Epithelial cell of prostate (primary cell): Measurements from ENCODE around the gene PRKCA.

ENCODE experiments used
- DNase-seq: peaks from one replicate; pipeline ENCODE4 v3.0.0-alpha.2; 2011; ENCODE audit warnings: low read depth, low spot score
- H3K27ac ChIP-seq: fragments of 450-650 bp; 2 replicates; pipeline ENCODE4 v1.5.1; 2017; ENCODE audit warnings: mild to moderate bottlenecking

PRKCA gene

DNA sequence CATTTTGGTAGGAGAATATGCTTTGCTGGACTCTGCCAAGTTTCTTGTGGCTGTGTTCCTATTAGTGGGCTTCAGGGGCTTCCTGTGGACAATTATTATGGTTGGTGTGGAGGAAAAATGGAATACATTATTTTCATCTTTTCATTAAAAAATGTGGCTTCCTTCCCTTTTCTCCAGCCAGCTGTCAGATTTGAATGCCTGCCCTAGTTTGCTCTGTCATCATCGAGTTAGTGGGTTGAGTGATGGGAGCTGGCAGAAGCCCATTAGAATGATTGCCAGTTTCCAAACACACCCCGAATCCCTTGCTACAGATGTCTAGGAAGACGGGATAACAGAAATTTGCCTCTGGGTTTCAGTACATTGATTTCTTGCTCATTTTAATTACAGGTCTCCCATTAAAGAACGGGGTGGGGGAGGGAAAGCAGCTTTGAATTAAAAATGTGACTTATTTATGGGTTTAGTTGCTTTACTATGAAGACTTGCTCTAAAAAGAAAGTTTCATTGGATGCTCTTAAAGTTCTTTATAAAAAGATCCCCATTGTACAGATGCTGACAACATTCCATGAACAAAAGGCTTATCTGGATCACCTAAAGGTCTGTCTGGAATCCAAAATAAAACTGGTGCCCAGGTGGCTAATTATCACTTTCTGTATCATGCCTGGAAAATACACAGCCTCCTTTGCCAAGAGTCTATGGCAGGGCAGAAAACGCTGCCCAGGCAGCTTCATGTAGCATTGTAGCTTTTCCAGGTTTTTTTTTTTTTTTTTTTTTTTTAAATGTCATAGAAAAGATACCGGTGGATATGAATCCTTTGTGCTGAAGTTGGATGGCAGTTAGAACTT lies 103.6 kb downstream of the PRKCA start:
- no peak for DNase-seq
- H3K27ac ChIP-seq = no peak overlapping the region

DNA sequence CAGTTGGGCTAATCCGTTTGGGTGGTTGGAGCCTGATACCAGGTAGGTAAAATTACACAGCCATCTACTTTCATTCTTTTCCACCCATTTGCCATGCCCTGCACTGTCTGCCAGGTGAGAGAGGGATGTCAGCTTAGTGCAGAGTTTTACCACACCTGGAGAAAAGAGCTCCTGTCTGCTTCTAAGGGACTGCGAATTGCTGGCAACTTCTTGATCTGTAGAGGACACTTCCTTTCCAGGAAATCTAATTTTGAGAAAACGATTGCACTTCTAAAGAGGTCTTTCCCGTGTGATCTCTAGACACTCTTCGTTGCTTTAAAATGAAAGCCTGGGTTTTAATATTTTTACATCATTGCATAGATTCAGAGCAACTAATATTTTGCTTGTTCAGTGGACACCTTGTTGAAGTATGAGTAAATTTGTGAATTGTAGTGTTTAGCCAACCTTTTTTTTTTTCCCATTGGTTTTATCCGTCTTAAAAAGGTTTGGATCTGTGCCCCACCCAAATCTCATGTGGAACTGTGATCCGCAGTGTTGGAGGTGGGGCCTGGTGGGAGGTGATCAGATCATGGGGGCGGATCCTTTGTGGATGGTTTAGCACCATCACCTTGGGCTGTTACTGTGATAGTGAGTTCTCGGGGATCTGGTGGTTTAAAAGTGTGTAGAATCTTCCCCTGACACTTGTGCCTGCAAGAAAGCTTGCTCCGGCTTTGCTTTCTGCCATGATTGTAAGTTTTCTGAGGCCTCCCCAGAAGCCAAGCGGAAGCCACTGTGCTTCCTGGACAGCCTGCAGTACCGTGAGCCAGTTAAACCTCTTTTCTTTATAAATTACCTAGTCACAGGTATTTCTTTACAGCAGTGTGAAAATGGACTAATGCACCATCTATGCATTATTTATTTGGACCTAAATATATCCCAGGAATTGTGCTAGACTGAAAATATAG lies 104.6 kb downstream of the PRKCA start:
- H3K27ac ChIP-seq = no peak overlapping the region
- no peak for DNase-seq

DNA sequence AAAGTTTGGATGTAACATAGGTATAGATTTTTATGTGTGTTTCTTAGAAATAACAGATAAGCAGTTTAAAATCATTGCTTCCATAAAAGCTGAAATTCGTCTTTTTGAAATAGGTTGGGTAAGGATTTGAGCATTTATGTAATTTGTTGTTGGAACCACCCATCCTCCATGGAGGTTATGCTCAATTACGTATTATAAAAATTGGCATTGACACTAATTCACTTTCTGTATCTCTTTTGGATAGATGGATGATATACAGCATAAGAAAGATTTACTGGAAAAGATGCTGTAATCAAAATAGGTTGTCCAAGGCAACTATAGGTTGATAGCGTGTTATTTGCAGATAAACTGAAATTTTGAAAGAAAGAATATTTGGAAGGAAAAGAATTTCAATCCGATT lies 105.5 kb downstream of the PRKCA start:
- no peak overlapping the region for H3K27ac ChIP-seq
- DNase-seq = no peak

DNA sequence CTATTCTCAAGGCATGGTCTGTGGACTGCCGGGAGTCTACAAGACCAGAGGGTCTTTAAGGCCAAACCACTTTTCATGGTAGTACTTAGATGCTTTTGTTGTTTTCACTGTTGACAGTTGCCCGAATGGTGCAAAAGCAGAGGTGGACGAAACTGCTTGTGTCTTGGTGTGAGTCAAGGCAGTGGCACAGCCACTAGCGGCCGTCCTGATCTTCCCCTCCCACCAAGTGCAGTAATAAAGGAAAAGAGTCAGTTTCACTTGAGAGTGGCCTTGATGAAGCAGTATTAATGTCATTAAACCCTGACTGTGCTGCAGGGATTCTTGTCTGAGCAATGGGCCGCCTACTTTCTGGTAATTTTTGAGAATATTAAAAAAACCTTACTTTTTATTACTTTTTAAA lies 109.1 kb downstream of the PRKCA start:
- DNase-seq = no peak
- no peak overlapping the region for H3K27ac ChIP-seq

DNA sequence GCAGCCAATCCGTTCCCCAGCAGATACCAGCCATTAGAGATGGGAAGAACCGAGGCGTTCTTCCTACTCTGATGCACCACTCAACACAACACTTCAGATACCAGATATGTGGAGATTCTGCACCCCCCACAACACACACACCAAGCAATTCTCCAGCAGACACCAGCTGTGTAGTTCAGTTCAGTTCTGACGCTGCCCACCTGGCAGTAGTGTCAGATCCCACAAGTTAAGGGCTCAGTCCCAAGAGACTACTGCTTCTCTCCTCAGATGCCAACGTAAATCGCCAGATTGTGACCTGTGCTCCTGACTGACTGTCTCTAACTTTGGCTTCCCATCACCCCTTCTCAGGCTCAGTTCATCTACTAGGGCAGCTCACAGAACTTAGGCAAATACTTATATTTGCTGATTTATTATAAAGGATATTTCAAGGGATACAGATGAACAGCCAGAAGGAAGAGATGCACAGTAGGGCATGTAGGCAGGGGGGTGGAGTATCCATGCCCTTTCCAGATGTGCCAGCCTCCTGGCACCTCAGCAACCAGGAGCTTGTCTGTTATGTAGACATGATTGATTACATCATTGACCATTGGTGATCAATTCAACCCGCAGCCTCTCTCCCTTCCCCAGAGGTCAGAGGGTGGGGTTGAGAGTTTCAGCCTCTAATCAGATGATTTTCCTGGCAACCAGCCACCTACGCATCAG lies 110.6 kb downstream of the PRKCA start:
- no peak overlapping the region for H3K27ac ChIP-seq
- DNase-seq = no peak

DNA sequence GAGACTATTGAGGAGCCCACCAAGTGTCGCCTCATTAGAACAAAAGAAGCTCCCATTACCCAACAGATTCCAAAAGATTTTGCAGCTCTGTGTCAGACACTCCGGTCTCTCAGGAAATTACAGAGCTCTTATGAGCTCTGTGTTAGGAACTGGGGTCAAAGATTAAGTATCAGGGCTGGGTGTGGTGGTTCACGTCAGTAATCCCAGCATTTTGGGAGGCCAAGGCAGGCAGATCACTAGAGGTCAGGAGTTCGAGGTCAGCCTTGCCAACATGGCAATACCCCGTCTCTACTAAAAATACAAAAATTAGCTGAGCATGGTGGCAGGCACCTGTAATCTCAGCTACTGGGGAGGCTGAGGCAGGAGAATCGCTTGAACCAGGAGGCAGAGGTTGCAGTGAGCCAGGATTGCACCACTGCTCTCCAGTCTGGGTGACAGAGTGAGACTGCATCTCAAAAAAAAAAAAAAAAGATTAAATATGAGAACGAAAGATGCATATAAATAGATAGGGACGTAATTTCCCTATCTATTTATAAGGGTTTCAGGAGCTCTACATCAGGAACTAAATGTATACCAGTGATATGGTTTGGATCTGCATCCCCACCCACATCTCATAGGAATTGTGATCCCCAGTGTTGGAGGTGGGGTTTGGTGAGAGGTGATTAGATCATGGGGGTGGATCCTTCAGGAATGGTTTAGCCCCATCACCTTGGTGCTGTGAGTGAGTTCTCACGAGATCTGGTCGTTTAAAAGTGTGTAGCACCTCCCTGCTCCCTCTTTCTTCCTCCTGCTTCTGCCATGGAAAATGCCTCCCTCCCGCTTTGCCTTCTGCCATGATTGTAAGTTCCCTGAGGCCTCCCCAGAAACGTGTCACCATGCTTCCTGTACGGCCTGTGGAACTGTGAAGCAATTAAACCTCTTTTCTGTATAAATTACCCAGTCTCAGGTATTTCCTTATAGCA lies 111.4 kb downstream of the PRKCA start:
- no peak overlapping the region for H3K27ac ChIP-seq
- no peak for DNase-seq

DNA sequence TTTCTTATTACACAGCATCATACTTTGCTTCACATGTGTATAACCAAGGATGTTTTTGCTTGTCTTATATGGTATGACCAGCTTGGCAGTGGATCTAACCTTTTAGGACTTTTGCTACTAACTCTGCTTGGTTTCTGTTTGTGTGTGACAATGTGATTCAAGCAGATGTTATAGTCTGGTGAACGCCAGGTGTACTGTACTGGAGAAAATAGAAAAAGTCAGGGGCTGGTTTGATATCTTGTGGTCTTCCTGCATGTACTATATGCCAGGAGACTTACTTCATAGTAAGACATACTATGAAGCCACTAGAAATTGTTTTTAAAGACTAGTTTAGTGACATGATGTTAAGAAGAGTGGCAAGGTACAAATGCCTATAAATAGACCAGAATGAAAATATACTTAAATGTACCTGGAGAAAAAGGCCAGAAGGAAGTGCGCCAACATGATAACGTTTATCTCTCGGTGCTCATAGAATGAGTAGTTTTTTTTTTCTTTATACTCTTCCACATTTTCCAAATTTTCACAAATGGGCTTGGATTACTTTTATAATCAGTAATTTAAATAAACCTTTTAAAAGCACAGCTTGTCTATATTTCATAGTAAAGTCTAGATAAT lies 112.3 kb downstream of the PRKCA start:
- H3K27ac ChIP-seq = no peak overlapping the region

DNA sequence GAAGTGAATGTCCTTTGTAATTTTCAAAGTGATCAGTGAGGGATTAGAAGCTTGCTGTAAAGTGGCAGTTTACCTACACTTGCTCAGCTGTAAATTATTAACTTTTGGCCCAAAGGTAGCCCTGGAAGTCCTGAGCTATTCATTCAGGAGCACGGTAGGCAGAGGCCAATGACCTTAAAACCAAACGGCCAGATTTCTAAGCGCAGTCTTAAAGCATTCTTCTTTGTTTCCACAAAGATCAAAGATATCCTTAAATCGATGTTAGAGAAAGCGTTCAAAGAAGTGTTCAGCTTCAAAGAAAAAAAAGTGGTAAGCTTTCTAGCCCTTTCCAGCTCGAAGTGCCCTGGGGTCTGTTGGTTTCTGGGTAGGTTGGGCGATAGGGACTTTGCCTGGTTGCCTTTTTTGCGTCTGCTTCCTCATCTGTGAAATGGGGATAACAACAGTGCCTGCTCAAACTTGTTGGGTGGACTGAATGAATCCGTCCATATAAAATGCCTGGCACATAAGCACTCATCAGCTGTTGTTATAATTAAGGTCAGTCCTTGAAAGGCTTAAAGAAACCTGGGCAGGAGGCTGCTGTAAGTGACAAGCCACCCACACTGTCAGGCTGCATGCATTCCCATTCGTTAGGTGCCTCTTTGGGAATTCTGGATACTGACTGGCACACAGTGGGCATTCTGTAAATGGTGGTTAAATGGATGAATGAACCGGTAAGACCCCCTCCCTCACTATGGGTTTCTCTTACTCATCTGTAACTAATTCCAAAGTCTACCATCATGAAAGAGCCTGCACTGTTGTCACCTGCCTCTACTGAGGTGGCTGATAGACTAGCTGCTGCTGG lies 113.2 kb downstream of the PRKCA start:
- no peak overlapping the region for H3K27ac ChIP-seq
- no peak for DNase-seq

More for the DNA sequence above, 112.3 kb downstream of the PRKCA start:
- DNase-seq = no peak

DNA sequence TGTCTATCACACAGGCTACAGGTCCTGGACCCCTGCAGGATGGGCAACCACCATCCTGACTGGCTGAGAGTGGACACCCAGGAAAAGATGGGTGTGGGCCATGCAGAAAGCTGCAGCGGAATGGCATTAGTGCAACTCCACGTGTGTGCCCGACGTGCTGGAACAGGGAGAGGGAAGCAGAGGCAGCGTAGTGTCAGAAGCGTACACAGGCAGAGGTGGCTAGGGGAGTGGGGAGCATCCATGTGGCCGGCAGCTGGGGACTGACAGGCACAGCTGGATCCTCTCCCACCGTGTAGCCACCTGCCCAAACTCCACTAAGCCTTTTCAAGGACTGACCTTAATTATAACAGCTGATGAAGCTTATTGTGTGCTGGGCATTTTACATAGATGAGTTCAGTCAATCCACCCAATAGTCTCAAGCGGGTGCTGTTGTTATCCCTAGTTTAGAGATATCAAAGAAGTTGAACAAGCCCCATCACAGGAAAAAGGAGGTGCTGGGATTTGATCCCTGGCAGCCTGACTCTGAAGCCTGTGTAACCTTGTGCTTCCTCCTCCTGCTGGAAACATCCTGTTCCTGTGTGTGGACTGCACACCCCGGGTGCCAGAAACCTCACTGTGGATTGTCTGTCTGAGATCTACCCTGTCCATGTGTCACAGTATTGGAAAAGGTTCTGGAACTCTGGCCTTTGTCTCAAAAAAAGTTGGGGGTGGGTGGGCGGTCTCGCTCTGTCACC lies 114.0 kb downstream of the PRKCA start:
- no peak overlapping the region for H3K27ac ChIP-seq
- DNase-seq = no peak

DNA sequence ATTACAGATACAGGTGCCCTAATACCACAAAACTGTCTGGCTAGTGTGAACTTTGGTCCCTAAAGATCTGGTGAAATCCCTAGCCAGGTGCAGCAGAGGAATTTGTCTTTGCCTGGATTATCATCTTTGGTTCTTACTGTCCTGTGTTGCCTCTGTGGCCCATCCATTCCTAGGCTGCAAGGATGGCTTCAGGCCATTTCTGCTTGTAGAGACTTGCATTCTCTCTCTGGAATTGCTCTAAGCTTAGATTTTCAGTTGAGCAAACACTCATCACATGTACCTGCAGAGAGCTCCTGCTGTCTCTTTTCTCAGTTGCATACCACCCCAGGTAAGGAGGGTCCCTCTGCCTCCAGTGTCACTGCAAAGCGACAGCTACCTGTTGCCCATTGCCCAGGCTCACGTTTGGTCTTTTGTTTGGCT lies 114.9 kb downstream of the PRKCA start:
- no peak overlapping the region for H3K27ac ChIP-seq
- DNase-seq = no peak

DNA sequence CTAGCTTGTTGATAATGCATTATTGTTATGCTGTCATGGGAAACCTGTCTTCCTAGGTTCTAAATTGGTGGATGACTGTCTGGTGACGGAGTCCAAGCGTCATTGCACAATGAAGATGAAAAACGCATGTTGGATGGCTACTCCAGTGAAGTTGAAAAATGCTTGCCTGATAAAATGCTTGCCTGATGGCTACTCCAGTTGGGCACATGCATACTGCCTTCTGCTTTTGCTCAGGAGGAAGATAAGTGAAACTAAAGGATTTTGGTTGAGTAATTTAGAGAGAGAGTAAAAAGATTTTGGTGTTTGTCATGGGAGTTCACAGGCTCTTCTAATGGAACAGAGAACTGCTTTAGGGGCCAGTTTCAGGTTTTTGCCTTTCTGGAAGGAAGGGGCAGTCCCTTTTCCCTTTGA lies 118.6 kb downstream of the PRKCA start:
- H3K27ac ChIP-seq = no peak overlapping the region
- DNase-seq = no peak

DNA sequence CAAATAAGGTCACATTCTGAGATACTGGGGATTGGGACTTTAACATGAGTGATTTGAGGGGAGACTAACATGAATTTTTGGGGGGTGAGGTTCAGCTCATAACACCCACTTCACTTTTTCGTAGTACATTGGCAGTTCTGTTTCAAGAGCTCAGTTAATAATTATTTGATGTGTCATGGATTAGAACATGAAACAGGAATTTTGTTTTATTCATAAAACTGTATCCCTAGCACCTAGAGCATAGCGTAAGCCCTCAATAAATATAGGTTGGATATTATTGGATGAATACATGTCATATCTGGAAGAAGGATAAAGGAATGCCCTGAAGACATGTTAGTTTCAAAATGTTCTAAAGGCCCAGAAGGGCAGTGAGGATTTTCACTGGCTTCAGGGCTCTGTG lies 119.8 kb downstream of the PRKCA start:
- no peak for DNase-seq
- H3K27ac ChIP-seq = no peak overlapping the region

DNA sequence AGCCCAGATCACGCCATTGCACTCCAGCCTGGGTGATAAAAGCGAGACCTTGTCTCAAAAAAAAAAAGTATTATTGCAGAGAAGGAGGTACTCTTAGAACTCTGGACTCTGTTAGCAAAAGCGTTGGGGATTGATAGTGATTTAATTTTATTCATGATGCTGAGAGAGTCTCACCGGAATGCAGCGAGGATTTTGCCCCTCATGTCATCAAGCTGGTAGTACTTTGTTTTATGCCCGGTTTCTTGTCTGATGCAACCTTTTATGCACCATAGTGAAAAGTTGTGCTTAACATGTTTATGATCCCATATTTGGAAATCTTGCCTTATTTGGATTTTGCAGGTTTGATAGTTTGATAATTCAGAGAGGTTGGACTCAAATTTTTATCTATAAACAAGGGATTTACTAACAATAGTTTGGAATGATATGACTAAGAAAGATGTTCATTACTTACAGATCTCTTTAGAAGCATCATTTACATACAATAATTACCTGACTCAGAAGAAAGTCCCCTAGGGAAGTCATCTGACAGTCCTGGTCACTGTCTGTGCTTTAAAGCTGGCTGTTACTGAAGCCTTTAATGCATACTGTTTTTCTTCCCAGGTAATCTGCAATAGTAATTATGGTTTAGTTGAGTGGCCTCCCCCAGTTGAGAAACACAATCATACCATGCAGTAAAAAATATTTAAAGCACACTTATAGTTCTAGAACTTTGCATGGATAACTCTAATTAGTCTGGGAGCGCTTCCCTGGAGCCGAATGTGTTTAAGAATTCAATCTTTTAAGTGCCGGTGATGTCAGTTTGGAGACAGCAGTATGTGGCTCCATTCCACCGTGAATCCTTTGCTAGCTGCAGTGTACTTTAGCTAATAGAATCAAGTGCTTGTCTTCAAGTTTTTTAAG lies 120.9 kb downstream of the PRKCA start:
- no peak for DNase-seq
- H3K27ac ChIP-seq = no peak overlapping the region

DNA sequence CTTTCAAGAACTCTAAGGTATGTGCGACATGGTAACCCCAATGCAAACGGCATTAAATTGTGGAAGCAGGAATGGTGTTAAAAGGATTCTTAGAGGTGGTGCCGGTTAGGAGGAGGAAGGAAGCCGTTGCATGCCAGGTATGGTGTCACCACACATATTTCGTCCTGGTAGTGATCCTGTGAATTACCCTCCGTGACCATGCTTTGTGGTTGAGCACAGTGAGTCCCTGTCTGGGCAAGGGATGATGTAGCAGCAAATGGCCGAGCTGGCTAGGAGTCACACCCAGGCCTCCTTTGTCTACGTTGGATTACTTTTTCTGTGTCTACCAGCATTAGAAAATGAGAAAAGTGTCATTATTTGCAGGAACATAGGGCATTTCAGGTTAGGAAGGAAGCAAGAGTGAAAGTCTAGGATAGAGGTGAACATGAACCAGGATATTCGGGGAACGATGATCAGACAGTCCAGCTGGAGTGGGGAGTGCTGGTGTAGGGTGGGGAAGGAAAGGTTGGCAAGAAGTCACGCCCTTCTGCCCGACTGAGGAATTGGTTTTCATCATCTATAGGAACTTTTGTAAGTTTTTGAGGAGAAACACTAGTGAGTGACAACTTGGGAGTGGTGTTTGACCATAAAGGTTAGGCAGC lies 123.5 kb downstream of the PRKCA start:
- no peak overlapping the region for H3K27ac ChIP-seq
- DNase-seq = no peak

DNA sequence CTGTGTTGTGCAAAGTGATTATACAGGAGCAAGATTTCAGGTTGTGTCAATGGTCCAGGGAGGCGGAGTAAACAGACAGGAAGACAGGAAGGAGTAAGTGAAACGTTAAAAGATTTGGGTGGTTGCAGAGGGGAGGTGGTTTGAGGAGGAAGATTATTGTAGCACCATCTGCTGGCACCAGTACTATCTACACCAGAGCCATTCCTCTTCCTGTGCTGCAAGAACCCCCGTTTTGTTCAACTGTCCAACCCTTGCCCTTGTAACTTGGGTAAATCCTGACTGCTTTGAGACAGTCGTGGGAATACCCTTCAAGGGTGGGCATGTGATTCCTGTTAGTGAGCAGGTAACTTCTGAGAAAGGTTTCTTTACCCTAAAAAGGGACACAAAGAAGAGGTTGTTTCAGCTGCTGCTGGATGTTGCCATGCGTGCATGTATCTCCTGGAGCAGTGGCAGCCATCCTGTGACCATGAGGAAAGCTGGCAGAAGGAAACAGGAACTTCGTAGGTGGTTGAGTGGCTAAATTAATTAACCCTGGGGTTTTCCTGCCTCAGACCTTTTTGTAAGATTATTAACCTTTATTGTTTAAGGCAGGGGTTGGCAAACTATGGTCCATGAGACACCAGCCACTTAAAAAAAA lies 124.1 kb downstream of the PRKCA start:
- H3K27ac ChIP-seq = no peak overlapping the region
- no peak for DNase-seq

DNA sequence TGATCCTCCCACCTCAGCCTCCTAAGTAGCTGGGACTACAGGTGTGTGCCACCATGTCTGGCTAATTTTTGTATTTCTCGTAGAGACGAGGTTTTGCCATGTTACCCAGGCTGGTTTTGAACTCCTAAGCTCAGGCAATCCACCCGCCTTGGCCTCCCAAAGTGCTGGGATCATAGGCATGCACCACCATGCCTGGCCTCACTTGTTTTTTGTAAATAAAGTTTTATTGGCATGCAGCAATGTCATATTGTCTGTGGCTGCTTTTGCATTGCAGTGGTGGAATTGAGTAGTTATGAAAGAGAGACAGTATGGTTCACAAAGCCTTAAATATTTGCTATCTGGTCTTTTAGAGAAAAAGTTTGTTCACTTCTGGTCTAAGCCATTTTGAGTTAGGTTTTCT lies 124.7 kb downstream of the PRKCA start:
- H3K27ac ChIP-seq = no peak overlapping the region
- DNase-seq = no peak
